Measurements from ENCODE around the gene SLC25A45.

DNA sequence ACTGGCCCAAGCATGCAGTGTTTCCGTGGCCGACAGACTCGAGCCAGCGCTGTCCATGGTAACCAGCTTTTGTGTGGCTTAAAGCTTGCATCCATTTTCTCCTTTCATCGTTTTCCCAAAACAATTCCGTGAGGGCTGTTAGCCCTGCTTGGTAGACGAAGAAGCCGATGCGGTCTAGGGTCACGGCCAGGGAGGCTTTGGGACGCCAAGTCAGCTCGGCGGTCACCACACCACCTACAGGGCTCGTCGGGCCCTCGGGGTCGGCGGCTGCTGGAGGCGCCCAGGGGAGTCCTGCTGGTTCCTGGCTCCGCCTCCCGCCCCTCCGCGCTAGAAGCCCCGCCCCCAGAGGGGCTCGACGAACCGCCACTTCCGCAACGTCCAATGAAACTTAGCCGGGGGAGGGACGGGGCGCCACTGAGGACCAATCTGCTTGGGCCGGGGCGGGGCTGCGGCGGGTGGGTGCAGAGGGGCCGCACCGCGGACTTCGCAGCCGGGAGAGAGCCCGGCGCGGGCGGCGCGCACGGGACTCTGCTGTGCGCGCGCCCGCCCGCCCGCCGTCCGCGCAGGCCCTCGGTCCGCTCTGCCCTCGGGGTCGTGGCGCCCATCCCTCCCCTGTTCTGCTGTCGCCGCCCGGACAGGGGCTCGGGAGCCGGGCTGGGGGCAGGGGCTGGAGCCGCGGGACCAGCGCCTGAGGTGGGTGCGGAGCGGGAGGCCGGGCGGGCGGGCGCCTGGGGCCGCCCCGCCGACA is 28.0 kb downstream of the SLC25A45 start, which contains the start of gene TIGD3:
- TF ChIP-seq, protein P1, sequence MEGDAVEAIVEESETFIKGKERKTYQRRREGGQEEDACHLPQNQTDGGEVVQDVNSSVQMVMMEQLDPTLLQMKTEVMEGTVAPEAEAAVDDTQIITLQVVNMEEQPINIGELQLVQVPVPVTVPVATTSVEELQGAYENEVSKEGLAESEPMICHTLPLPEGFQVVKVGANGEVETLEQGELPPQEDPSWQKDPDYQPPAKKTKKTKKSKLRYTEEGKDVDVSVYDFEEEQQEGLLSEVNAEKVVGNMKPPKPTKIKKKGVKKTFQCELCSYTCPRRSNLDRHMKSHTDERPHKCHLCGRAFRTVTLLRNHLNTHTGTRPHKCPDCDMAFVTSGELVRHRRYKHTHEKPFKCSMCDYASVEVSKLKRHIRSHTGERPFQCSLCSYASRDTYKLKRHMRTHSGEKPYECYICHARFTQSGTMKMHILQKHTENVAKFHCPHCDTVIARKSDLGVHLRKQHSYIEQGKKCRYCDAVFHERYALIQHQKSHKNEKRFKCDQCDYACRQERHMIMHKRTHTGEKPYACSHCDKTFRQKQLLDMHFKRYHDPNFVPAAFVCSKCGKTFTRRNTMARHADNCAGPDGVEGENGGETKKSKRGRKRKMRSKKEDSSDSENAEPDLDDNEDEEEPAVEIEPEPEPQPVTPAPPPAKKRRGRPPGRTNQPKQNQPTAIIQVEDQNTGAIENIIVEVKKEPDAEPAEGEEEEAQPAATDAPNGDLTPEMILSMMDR (IDR thresholded peaks at IDR 0.05), result peak in 2 of 12 donors; percentile 7 to 21
- peak; percentile 82 to 84 for TF ChIP-seq POLR2A (IDR thresholded peaks at IDR 0.05)

Measured in heart left ventricle (tissue), 13 donors.